K562 (cell line): ENCODE results near the gene PPRC1. TPM values are rescaled to one million over a fixed set of nuclear protein-coding genes. Genes with fewer than 3 reads are reported as not detected.

Experiments
- ATAC-seq: fragments of 200-7000 bp; cut with Tn5 transposase; 3 replicates; pipeline ENCODE4 v1.9.1; 2020; ENCODE audit warnings: moderate library complexity
- BruUV-seq: library from RNA; stranded (reverse); fragments of 400-500 nt; replicated peaks from 2 replicates; lab custom pipeline; 2021; lab: Mats Ljungman, UMichigan
- CTCF ChIA-PET: fragments of 300-600 bp; formaldehyde crosslinking; extraction: SDS; loops from one replicate; lab custom pipeline; 2021; ENCODE audit warnings: low intra/inter-chr PET ratio; lab: Yijun Ruan, JAX
- POLR2A ChIA-PET: fragments of 300-600, 350-650 bp; sonication (Branson Sonifier 250); formaldehyde crosslinking; extraction: SDS; loops from one replicate; lab custom pipeline; 2021; ENCODE audit warnings: antibody characterized with exemption, inconsistent platforms; lab: Yijun Ruan, JAX
- DNase-seq, 4 experiments: peaks; one replicate each; pipeline versions ENCODE4 v3.0.0 to v3.0.0-alpha.2; 2011 to 2018; ENCODE audit warnings: low spot score in 3 of 4, mixed read lengths in 3 of 4; ENCODE audit errors: extremely low read depth in 1 of 4
- FAIRE-seq: peaks from 2 replicates; lab custom pipeline; 2011; peaks lifted over from hg19 to GRCh38; lab: Jason Lieb, UNC
- H2AFZ ChIP-seq: 2 replicates; pipeline ENCODE4 v1.6.0; 2011; ENCODE audit warnings: low read depth, low read length, control low read depth, inconsistent platforms
- H3K27ac ChIP-seq: fragments of 200-600 bp; 3 replicates; pipeline ENCODE4 v1.8.0; 2011; ENCODE audit warnings: low read depth, mild to moderate bottlenecking, control low read depth, inconsistent platforms, low read length, moderate library complexity, mixed read lengths; ENCODE audit errors: extremely low read depth
- H3K27me3 ChIP-seq, 2 experiments: fragments of 300-600 bp in 1 of 2; 2 replicates in 1 of 2; 3 replicates in 1 of 2; pipeline versions ENCODE4 v1.6.0 to v1.8.0; 2011; ENCODE audit warnings: inconsistent platforms in 2 of 2, low read length in 2 of 2, mild to moderate bottlenecking in 1 of 2, mixed read lengths in 1 of 2, moderate library complexity in 1 of 2; ENCODE audit not compliant: control insufficient read depth in 2 of 2, insufficient read depth in 2 of 2
- H3K36me3 ChIP-seq: fragments of 300-600 bp; 3 replicates; pipeline ENCODE4 v1.8.0; 2011; ENCODE audit warnings: mild to moderate bottlenecking, low read length, inconsistent platforms; ENCODE audit not compliant: control insufficient read depth, insufficient read depth
- H3K4me1 ChIP-seq, 2 experiments: fragments of 200-600 bp in 1 of 2; replicated peaks in 1 of 2; 2 replicates in 1 of 2; 3 replicates in 1 of 2; pipeline versions ENCODE4 v1.5.1 to v1.8.0; 2011; ENCODE audit warnings: inconsistent platforms in 2 of 2, low read length in 2 of 2, mild to moderate bottlenecking in 1 of 2, mixed read lengths in 1 of 2, moderate library complexity in 1 of 2; ENCODE audit not compliant: control insufficient read depth in 2 of 2, insufficient read depth in 2 of 2
- H3K4me2 ChIP-seq: 2 replicates; pipeline ENCODE4 v1.6.1; 2011; ENCODE audit warnings: low read length, control low read depth, inconsistent platforms, mixed read lengths; ENCODE audit not compliant: insufficient read depth
- H3K4me3 ChIP-seq: fragments of 200-600 bp; sonication (generic), shearing (Covaris generic); 2 replicates; pipeline ENCODE4 v1.5.1; 2016; ENCODE audit warnings: control low read depth, inconsistent platforms
- H3K79me2 ChIP-seq: fragments of 200-600 bp; 3 replicates; pipeline ENCODE4 v1.8.0; 2011; ENCODE audit warnings: low read length, inconsistent platforms; ENCODE audit not compliant: control insufficient read depth, insufficient read depth
- H3K9ac ChIP-seq, 2 experiments: 2 replicates each; pipeline versions ENCODE4 v1.6.0 to v1.6.1; 2011; ENCODE audit warnings: low read depth in 2 of 2, low read length in 2 of 2, control low read depth in 1 of 2, inconsistent platforms in 1 of 2, mild to moderate bottlenecking in 1 of 2, mixed read lengths in 1 of 2; ENCODE audit not compliant: insufficient read depth in 1 of 2
- H3K9me1 ChIP-seq: one replicate; pipeline ENCODE4 v1.6.0; 2011; ENCODE audit warnings: inconsistent platforms, mild to moderate bottlenecking, low read length, moderate library complexity; ENCODE audit not compliant: control insufficient read depth, insufficient read depth
- H3K9me3 ChIP-seq: replicated peaks from 2 replicates; pipeline ENCODE4 v1.5.1; 2011; ENCODE audit warnings: low read depth, low read length, inconsistent platforms; ENCODE audit not compliant: control insufficient read depth, insufficient read depth
- H4K20me1 ChIP-seq: replicated peaks from 2 replicates; pipeline ENCODE4 v1.6.1; 2011; ENCODE audit warnings: low read length, inconsistent platforms, mixed read lengths; ENCODE audit not compliant: control insufficient read depth, insufficient read depth
- EP400 ChIP-seq: fragments of 450-650 bp; IDR thresholded peaks from 2 replicates; pipeline ENCODE4 v1.6.1; 2017; ENCODE audit warnings: antibody characterized with exemption, mild to moderate bottlenecking, moderate library complexity
- MAZ ChIP-seq, 2 experiments: fragments of 450-650 bp in 1 of 2; sonication (generic) in 1 of 2; formaldehyde crosslinking; IDR thresholded peaks in 1 of 2; conservative IDR thresholded peaks in 1 of 2; 2 replicates each; pipeline versions ENCODE4 v1.4.0 to v1.5.0; 2020; ENCODE audit warnings: mild to moderate bottlenecking in 1 of 2, missing genetic modification reagents in 1 of 2
- TFE3 ChIP-seq: fragments of 450-650 bp; formaldehyde crosslinking; IDR thresholded peaks from 2 replicates; pipeline ENCODE4 v1.4.0; 2020; ENCODE audit warnings: mild to moderate bottlenecking, mixed read lengths
- ZNF707 ChIP-seq: fragments of 250-450 bp; sonication (Bioruptor Pico); conservative IDR thresholded peaks from 2 replicates; pipeline ENCODE4 v1.8.0; 2022; ENCODE audit warnings: inconsistent platforms, mild to moderate bottlenecking, moderate library complexity
- WGBS: fragments of 100-300 bp; shearing (Covaris generic); methylation state at CpG from one replicate; pipeline ENCODE4 v1.1.6; 2016; ENCODE audit warnings: low coverage, mixed read lengths; ENCODE audit not compliant: insufficient coverage; ENCODE audit errors: missing lambda C conversion rate; 5-methylcytosine and 5-hydroxymethylcytosine counted together
- in situ Hi-C: fragments of 300-500 bp; cut with MboI; formaldehyde crosslinking; loops from 4 replicates; pipeline ENCODE4 v1.15.0; 2018; ENCODE audit warnings: inconsistent platforms, mixed read lengths
- intact Hi-C: fragments of 100-400 bp; cut with micrococcal nuclease; formaldehyde crosslinking; loops from 2 replicates; pipeline ENCODE4 v1.14.2; 2022
- polyA plus RNA-seq, 8 experiments: library from polyadenylated mRNA; depleted of rRNA in 4 of 8; stranded (reverse) in 5 of 8; unstranded in 3 of 8; fragments of >200 nt; fragmentation: Nextera tagmentation in 2 of 8; fragmentation: Illumina TruSeq in 1 of 8; extraction: Ambion mirVana in 2 of 8; extraction: Trizol in 1 of 8; gene quantifications; 2 replicates each; pipeline versions ENCODE4 v1.2.1 to v1.2.3, GENCODE V29; 2011 to 2014; ENCODE audit warnings: inconsistent platforms in 1 of 8, missing spikeins in 1 of 8
- total RNA-seq, 7 experiments: library from RNA; depleted of rRNA in 6 of 7; stranded (reverse); fragments of >200 nt in 6 of 7; fragmentation: Illumina TruSeq in 2 of 7; extraction: Trizol in 2 of 7; gene quantifications; 2 replicates each; pipeline versions ENCODE4 v1.2.1 to v1.2.3, GENCODE V29; 2011 to 2021; ENCODE audit warnings: low replicate concordance in 1 of 7

The PPRC1 gene
- total and polyA plus RNA-seq, 9 of the 15 experiments (the other 6 are each of a cell fraction or from before 2014, with no cell fraction given): 8.5 to 47.1 (median 16.2) TPM

DNA sequence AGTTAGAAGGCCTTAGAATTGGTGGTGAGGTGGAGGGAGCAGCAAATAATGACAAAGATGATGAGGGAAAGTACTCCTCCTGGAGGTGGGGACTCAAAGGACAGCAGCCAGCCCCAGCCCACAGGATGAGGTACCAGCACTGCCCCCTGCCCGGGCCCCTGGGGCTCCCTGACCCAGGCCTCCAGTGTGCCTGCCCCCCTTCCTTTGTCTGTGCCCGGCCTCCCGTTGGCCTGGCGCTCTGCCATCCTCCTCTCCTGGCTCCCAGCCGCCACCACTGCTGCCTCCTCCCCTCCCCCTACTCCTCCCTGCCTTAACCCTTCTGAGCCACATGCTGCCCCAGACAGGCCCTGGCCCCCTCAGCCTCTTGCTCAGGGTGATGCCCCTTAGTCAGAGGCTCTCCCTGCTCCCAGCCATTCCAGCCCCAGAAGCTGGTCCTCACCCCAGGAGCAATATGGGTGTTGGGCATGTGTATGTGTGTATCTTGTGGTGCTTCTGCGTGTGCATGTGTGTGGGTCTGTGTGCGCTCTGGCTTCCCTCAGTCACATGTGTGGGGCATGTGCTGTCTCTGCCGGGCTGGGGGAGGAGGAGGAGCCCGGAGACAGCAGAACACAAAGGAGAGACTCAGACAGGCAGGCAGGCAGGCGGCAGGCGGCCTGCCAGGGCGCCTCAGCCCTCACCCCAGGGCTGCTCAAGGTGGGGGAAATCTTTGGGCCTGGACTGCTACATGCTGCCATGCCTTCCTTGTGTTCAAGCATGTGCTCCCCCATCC is 15.3 kb upstream of the PPRC1 start (continued):
- TF ChIP-seq MAZ (CRISPR knock-in tag; conservative IDR thresholded peaks at IDR 0.05 in 1 of 2, IDR thresholded peaks at IDR 0.05 in 1 of 2) (peak; percentile 48 to 54; a peak in 3 of 4 replicates), EP400 (peak; percentile 77; the same call in 1 of the 2 replicates)

DNA sequence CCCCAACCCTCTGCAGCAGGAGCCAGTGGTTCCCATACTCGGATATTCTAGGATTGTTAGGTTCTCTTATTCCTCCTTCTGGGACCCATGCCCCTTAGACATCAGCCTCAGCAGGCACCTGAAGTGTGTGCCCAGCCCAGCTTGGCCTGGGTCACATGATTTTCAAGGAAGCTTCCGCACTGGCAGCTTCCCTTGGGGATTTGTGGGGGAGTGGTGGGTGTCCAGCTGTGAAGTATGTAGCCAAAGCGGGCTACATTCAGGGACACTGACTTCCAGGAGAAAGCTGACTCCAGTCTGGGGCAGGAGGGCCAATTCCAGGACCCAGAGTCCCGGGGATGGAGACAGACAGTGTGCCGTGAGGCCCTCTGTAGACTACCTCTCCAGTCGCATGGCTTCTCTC is 14.0 kb upstream of the PPRC1 start:
- Histone ChIP-seq H3K4me1 (peaks cover 39 to 57% of the 10 kb centered on the region in 2 experiments), H3K79me2 (peaks cover 74% of the 10 kb centered on the region), H3K9ac (peak overlapping the region; percentile 83 to 95; a peak in 3 of 4 replicates), H3K27ac (peak overlapping the region; percentile 90), H3K4me2 (peak overlapping the region; percentile 91), H3K27me3 (no peaks in the 10 kb centered on the region), H2AFZ (no peak overlapping the region), H4K20me1 (no peaks in the 10 kb centered on the region), H3K9me3 (no peaks in the 10 kb centered on the region), H3K36me3 (0 out of 3 replicates have a peak, but pooled peaks cover 2% of the 10 kb centered on the region), H3K9me1 (no peaks in the 10 kb centered on the region), H3K4me3 (peak overlapping the region; percentile 83)
- no peak for ATAC-seq
- ChIA-PET CTCF (no interaction called here), POLR2A (interaction anchor here (0.6 to 1.3 kb wide), 2 partner anchors 71 to 300 kb away, joined by 3 to 4 read pairs; partner anchors contain the start of gene OGA)
- no peak for FAIRE-seq
- no peak for DNase-seq
- peak; percentile 35 for TF ChIP-seq TFE3 (CRISPR knock-in tag)
- TF ChIP-seq ZNF707 (CRISPR knock-in tag): no peak
- 4% methylated on average over 3 of the region's 6 CpGs for WGBS
- in situ Hi-C loops: no loop called here
- intact Hi-C loops: loop anchor here (10.0 kb wide), 1 partner anchor 274 kb away; the partner anchor contains the start of gene KCNIP2
- BruUV-seq: no TSS peak
